H9 (cell line): ENCODE measurements around the gene LYRM1. TPM values are rescaled to one million over a fixed set of nuclear protein-coding genes. Genes with fewer than 3 reads are reported as not detected.

Experiments used
- DNase-seq: peaks from one replicate; pipeline ENCODE4 v3.0.0-alpha.2; 2017
- H2AFZ ChIP-seq: one replicate; pipeline ENCODE4 v1.6.1; 2013; ENCODE audit warnings: mild to moderate bottlenecking, low read length, control low read depth, moderate library complexity
- H2AK5ac ChIP-seq: 2 replicates; pipeline ENCODE4 v1.6.1; 2013; ENCODE audit warnings: low read length, control low read depth, mixed read lengths; ENCODE audit not compliant: insufficient read length
- H2BK120ac ChIP-seq: one replicate; pipeline ENCODE4 v1.6.1; 2013; ENCODE audit warnings: low read depth, mild to moderate bottlenecking, low read length, control low read depth, inconsistent platforms; ENCODE audit not compliant: poor library complexity, severe bottlenecking
- H2BK12ac ChIP-seq: 2 replicates; pipeline ENCODE4 v1.6.1; 2013; ENCODE audit warnings: low read length, control low read depth, mixed read lengths, low read depth; ENCODE audit not compliant: insufficient read length
- H2BK15ac ChIP-seq: 2 replicates; pipeline ENCODE4 v1.6.1; 2013; ENCODE audit warnings: low read depth, low read length, control low read depth
- H2BK20ac ChIP-seq: one replicate; pipeline ENCODE4 v1.6.1; 2013; ENCODE audit warnings: low read depth, mild to moderate bottlenecking, low read length, control low read depth, inconsistent platforms; ENCODE audit not compliant: poor library complexity, severe bottlenecking
- H2BK5ac ChIP-seq: 2 replicates; pipeline ENCODE4 v1.6.1; 2013; ENCODE audit warnings: low read length, control low read depth, mixed read lengths; ENCODE audit not compliant: insufficient read length
- H3K14ac ChIP-seq: 2 replicates; pipeline ENCODE4 v1.6.1; 2013; ENCODE audit warnings: low read length, control low read depth; ENCODE audit not compliant: insufficient read depth
- H3K18ac ChIP-seq: 2 replicates; pipeline ENCODE4 v1.6.1; 2013; ENCODE audit warnings: low read depth, mild to moderate bottlenecking, mixed read lengths, low read length, control low read depth; ENCODE audit not compliant: insufficient read length
- H3K23ac ChIP-seq: 2 replicates; pipeline ENCODE4 v1.6.1; 2013; ENCODE audit warnings: low read length, control low read depth, mixed read lengths, low read depth; ENCODE audit not compliant: insufficient read length
- H3K23me2 ChIP-seq: 2 replicates; pipeline ENCODE4 v1.6.1; 2013; ENCODE audit warnings: low read depth, mild to moderate bottlenecking, mixed read lengths, low read length, control low read depth; ENCODE audit not compliant: insufficient read length, poor library complexity, severe bottlenecking
- H3K27ac ChIP-seq: 2 replicates; pipeline ENCODE4 v1.5.1; 2013; ENCODE audit warnings: low read length, control low read depth, mixed read lengths, low read depth; ENCODE audit not compliant: insufficient read length
- H3K27me3 ChIP-seq: 2 replicates; pipeline ENCODE4 v1.6.1; 2013; ENCODE audit warnings: low read length, control low read depth, inconsistent platforms; ENCODE audit not compliant: insufficient read depth
- H3K4ac ChIP-seq: 2 replicates; pipeline ENCODE4 v1.6.1; 2013; ENCODE audit warnings: low read depth, mild to moderate bottlenecking, control low read depth, inconsistent platforms, low read length, moderate library complexity
- H3K4me1 ChIP-seq: 2 replicates; pipeline ENCODE4 v1.6.1; 2013; ENCODE audit warnings: low read length, control low read depth, inconsistent platforms; ENCODE audit not compliant: insufficient read depth
- H3K4me2 ChIP-seq: 2 replicates; pipeline ENCODE4 v1.6.1; 2013; ENCODE audit warnings: low read length, control low read depth, mixed read lengths; ENCODE audit not compliant: insufficient read length, insufficient read depth
- H3K56ac ChIP-seq: 2 replicates; pipeline ENCODE4 v1.6.1; 2013; ENCODE audit warnings: low read depth, mild to moderate bottlenecking, mixed read lengths, low read length, control low read depth; ENCODE audit not compliant: insufficient read length
- H3K79me1 ChIP-seq: 2 replicates; pipeline ENCODE4 v1.6.1; 2013; ENCODE audit warnings: low read depth, mild to moderate bottlenecking, moderate library complexity, low read length, control low read depth, inconsistent platforms; ENCODE audit not compliant: insufficient read depth, poor library complexity, severe bottlenecking
- H3K79me2 ChIP-seq: 2 replicates; pipeline ENCODE4 v1.6.1; 2013; ENCODE audit warnings: low read length, control low read depth, inconsistent platforms; ENCODE audit not compliant: insufficient read depth
- H3K9ac ChIP-seq: 2 replicates; pipeline ENCODE4 v1.6.1; 2013; ENCODE audit warnings: low read length, control low read depth, mixed read lengths; ENCODE audit not compliant: insufficient read length; ENCODE audit errors: extremely low read depth
- H3K9me3 ChIP-seq: one replicate; pipeline ENCODE4 v1.6.1; 2013; ENCODE audit warnings: low read depth, low read length, inconsistent platforms; ENCODE audit not compliant: control insufficient read depth
- H3T11ph ChIP-seq: one replicate; pipeline ENCODE4 v1.6.1; 2013; ENCODE audit warnings: mild to moderate bottlenecking, low read length, control low read depth, inconsistent platforms
- H4K20me1 ChIP-seq: one replicate; pipeline ENCODE4 v1.6.1; 2013; ENCODE audit not compliant: control insufficient read depth, insufficient read length, insufficient read depth
- H4K5ac ChIP-seq: 2 replicates; pipeline ENCODE4 v1.6.1; 2013; ENCODE audit warnings: low read depth, mild to moderate bottlenecking, mixed read lengths, low read length, control low read depth; ENCODE audit not compliant: insufficient read length
- H4K8ac ChIP-seq: replicated peaks from 2 replicates; pipeline ENCODE4 v1.6.1; 2013; ENCODE audit warnings: low read length, control low read depth, mixed read lengths, low read depth; ENCODE audit not compliant: insufficient read length
- H4K91ac ChIP-seq: 2 replicates; pipeline ENCODE4 v1.6.1; 2013; ENCODE audit warnings: low read depth, mild to moderate bottlenecking, moderate library complexity, mixed read lengths, low read length, control low read depth; ENCODE audit not compliant: insufficient read length
- H3K27ac Mint-ChIP-seq, 3 experiments: 2 replicates in 2 of 3; 3 replicates in 1 of 3; pipeline ENCODE4 v1.8.0; 2020 to 2021; ENCODE audit warnings: mixed read lengths in 3 of 3, mild to moderate bottlenecking in 1 of 3, moderate library complexity in 1 of 3
- H3K27me3 Mint-ChIP-seq: 2 replicates; pipeline ENCODE4 v1.8.0; 2021; ENCODE audit warnings: low read depth, mild to moderate bottlenecking, moderate library complexity, mixed read lengths
- H3K36me3 Mint-ChIP-seq, 3 experiments: 2 replicates in 2 of 3; 3 replicates in 1 of 3; pipeline ENCODE4 v1.8.0; 2020 to 2021; ENCODE audit warnings: low read depth in 3 of 3, mixed read lengths in 3 of 3; ENCODE audit not compliant: insufficient read depth in 1 of 3
- H3K4me1 Mint-ChIP-seq, 2 experiments: 2 replicates each; pipeline ENCODE4 v1.8.0; 2020; ENCODE audit warnings: mixed read lengths in 2 of 2
- H3K4me3 Mint-ChIP-seq, 2 experiments: 2 replicates in 1 of 2; 3 replicates in 1 of 2; pipeline ENCODE4 v1.8.0; 2020 to 2021; ENCODE audit warnings: mild to moderate bottlenecking in 2 of 2, mixed read lengths in 2 of 2, moderate library complexity in 1 of 2
- H3K9me3 Mint-ChIP-seq, 2 experiments: 2 replicates in 1 of 2; 3 replicates in 1 of 2; pipeline ENCODE4 v1.8.0; 2020; ENCODE audit warnings: mild to moderate bottlenecking in 2 of 2, mixed read lengths in 2 of 2, moderate library complexity in 1 of 2
- CTCF ChIP-seq: fragments of 200-600 bp; sonication (generic); conservative IDR thresholded peaks from 3 replicates; pipeline ENCODE4 v1.8.0; 2021; ENCODE audit warnings: antibody characterized with exemption, mild to moderate bottlenecking
- WGBS: extraction: QIAGEN DNeasy Blood & Tissue Kit; methylation state at CpG from one replicate; pipeline ENCODE4 v1.1.7; 2013; ENCODE audit warnings: missing lambda C conversion rate, low lambda C conversion rate, mixed read lengths; ENCODE audit not compliant: insufficient read length; ENCODE audit errors: extremely low coverage; 5-methylcytosine and 5-hydroxymethylcytosine counted together
- total RNA-seq: library from RNA; stranded (reverse); gene quantifications from 2 replicates; pipeline ENCODE4 v1.2.1, GENCODE V29; 2021

Gene LYRM1
- total RNA-seq, 1 experiment from 2014 or later: 9.6 TPM

GRCh38 chr16:20894388-20894787 is 6.2 kb upstream of the LYRM1 start:
- Mint-ChIP-seq H3K4me1 (peaks cover 32 to 34% of the 10 kb centered on the region in 2 experiments), H3K9me3 (no peaks in the 10 kb centered on the region), H3K27ac (no peak overlapping the region; a peak in 1 of 7 replicates), H3K4me3 (no peak overlapping the region), H3K36me3 (peaks cover 13 to 42% (median 21%) of the 10 kb centered on the region in 3 experiments; a peak in 6 of 7 replicates), H3K27me3 (no peaks in the 10 kb centered on the region)
- Histone ChIP-seq H2BK12ac (no peak overlapping the region), H3K14ac (no peak overlapping the region), H3K23me2 (peaks cover 3% of the 10 kb centered on the region), H4K5ac (no peak overlapping the region), H3K56ac (no peak overlapping the region), H4K8ac (no peak overlapping the region), H4K20me1 (no peaks in the 10 kb centered on the region), H4K91ac (no peak overlapping the region), H3K79me1 (peaks cover 5% of the 10 kb centered on the region), H2AFZ (no peak overlapping the region), H3K4me1 (peaks cover 4% of the 10 kb centered on the region; the same call in 1 of the 2 replicates), H3K9me3 (no peaks in the 10 kb centered on the region), H3T11ph (no peak overlapping the region), H2BK20ac (no peak overlapping the region), H2BK15ac (no peak overlapping the region), H3K27me3 (no peaks in the 10 kb centered on the region), H3K18ac (no peak overlapping the region), H2BK120ac (no peak overlapping the region), H3K79me2 (peaks cover 21% of the 10 kb centered on the region; the same call in 1 of the 2 replicates), H3K4me2 (no peak overlapping the region), H3K4ac (no peak overlapping the region), H3K23ac (no peak overlapping the region), H2BK5ac (no peak overlapping the region), H2AK5ac (no peak overlapping the region), H3K27ac (no peak overlapping the region), H3K9ac (no peak overlapping the region)
- no CpG with 5 or more reads among the region's 2 CpGs for WGBS
- DNase-seq: no peak
- TF ChIP-seq CTCF: no peak
